IPS-11a (cell line): ENCODE measurements around the gene PRRX2.

Source experiments
- H3K4me3 ChIP-seq: one replicate; pipeline ENCODE4 v1.5.1; 2013; ENCODE audit warnings: low read depth, low read length, control low read depth

The PRRX2 gene

DNA sequence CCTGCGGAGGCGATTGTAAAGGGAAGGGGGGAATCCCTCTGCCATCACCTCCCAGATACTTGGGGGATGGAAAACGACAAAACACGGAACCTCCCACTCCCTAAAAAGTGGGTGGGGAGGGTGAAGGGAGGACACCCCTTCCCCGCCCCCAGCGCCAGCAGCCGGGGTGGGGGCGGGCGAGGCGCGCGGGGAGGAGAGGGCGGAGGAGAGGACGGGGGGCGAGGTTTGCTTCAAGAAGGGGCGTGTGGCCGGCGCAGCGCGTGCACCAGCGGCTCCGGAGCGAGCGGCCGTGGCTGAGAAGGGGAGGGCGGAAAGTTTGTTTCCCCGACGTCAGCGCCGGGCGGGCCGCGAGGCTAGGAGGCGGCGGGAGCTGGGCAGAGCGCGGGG lies at the start of gene PRRX2:
PRRX2 (plus strand) TSS at position 259 of the 387 bp plus-strand sequence. CDS start 221 bp downstream, outside the sequence.
- H3K4me3 ChIP-seq = peak within 1 kb of the TSS; percentile 48

GRCh38 chr9:129617167-129617566 lies 48.3 kb upstream of the PRRX2 start:
- no peak overlapping the region for H3K4me3 ChIP-seq

DNA sequence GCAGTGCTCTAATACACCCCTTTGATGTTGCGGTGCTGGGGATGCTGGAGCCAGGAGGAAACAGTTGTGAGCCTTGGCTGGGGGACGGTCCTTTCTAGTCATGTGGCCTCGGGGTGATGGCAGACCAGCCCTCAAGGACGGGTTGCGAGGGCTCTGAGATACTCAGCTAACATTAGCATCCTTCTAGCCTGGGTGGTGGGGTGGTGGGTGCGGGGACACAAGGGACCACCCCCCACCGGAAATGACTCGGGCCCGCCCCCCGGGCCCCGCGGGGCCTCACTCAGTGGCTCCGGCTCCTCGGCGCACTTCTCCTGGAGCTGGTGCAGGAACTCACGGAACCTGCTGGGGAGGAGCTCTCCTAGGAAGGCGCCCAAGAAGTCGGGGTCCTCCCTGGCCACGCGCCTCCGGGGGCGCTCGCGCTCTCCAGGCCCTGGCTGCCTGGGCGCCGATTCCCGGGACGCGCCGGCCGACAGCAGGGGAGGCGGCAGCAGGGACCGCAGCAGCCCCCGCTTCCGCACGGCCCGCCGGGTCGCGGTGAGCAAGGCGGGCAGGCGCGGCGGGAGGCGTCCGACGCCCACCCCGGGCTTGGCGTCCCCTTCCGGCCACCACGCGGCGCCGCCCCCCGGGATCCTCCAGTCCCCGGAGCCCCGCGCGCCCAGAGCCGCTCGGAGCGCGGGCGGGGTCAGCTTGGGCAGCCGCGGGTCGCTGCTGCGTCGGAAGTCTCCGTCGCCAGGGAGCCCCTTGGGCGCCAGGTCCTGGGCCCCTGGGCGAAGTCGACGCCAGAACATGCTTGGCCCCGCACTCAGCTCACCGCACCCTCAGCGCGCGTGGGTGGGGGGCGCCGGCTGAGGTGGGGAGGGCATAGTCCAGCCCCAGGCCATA lies 45.4 kb upstream of the PRRX2 start:
- peak overlapping the region; percentile 43 for H3K4me3 ChIP-seq

DNA sequence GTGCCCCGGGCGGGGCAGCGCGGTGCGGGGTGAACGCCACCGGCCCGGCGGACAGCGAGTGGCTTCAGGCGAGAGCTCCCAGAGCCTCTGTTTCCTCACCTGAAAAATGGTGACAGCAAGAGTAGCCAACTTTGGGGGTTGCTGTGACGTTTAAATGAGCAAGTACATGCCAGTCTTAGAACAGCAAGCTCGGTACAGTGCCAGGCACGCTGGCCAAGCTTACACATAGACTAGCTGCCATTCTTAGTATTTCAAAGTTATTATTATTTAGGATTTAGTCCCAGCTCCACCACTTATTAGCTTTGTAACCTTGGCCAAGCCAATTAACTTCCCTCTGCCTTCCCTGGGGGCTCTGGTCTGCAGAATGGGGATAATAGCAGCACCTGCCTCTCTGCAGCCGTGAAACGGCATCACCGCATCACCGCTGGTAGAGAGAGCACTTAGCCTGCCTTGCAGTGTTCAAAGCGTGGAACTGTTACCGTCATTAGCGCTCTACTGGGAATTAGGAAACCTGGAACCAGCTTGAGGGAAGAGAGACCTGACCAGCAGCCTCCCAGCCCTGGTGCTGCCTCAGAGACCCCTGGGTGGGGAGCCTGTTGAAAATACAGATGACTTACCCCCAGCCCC lies 44.7 kb upstream of the PRRX2 start, which contains the start of gene C9orf50:
C9orf50 (minus strand) TSS at position 433 of the 627 bp plus-strand sequence. CDS start 527 bp downstream, outside the sequence.
- H3K4me3 ChIP-seq = peak within 1 kb of the TSS; percentile 43

- H3K4me3 ChIP-seq = no peak overlapping the region
These were observed 42.1 kb upstream of the PRRX2 start for GRCh38 chr9:129623331-129623730.

- H3K4me3 ChIP-seq = no peak overlapping the region
These were observed 41.2 kb upstream of the PRRX2 start for GRCh38 chr9:129624168-129624759.

DNA sequence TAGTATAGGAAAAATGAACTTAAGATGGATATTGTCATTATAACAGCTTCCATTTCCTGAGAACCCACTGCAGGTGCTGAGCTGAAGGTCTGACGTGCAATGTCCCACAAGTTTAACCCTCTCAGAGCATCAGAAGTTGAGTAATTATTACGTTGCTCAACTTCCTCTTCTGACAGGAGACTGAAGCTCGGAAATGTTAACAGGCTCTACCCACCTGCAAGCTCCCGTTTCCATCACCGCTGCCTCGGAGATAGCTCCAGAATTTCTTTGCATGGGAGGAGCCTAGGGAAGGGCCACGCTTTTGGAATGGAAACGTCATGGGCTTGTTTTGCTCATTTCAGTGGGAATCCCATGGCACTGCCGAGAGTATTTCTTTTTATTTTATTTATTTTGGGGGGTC lies 40.5 kb upstream of the PRRX2 start:
- H3K4me3 ChIP-seq = no peak overlapping the region

GRCh38 chr9:129626079-129626624 lies 39.3 kb upstream of the PRRX2 start, which contains the start of gene NTMT1:
TSS of gene NTMT1 (plus strand) at chr9:129626163. CDS start at chr9:129632704, 6,541 bp downstream.
- H3K4me3 ChIP-seq = peak within 1 kb of the TSS; percentile 85

DNA sequence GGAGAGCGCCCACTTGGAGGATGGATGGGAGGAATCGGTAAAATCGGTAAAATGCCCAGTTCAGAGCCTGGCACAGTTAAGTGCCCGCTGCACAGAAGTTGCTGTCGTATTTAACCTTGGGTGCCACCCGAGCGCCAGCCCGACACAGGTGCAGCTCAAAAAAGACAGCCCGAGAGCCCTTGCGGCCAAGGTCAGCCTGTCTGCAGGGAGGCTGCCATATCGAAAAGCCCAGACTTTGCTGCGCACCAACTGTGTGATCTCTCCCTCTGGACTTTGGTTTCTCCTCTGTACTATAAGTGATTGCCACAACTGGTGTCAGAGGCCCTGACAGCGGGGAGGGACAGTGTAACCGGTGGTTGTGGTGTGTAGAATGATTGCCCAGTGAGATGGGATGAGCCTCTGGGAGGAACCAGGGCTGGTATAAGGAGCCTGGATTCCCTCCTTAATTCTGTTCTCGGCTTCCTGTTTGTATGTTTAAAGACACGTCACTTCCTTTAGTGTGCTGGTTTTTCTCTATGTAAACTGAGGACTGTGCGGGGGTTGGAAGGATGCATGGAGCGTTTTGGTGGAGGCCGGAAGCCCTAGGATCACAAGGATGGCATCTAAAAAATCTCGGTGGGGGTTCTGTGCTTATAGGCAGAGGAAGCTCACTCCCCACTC lies 38.7 kb upstream of the PRRX2 start:
- H3K4me3 ChIP-seq = peak overlapping the region; percentile 85

DNA sequence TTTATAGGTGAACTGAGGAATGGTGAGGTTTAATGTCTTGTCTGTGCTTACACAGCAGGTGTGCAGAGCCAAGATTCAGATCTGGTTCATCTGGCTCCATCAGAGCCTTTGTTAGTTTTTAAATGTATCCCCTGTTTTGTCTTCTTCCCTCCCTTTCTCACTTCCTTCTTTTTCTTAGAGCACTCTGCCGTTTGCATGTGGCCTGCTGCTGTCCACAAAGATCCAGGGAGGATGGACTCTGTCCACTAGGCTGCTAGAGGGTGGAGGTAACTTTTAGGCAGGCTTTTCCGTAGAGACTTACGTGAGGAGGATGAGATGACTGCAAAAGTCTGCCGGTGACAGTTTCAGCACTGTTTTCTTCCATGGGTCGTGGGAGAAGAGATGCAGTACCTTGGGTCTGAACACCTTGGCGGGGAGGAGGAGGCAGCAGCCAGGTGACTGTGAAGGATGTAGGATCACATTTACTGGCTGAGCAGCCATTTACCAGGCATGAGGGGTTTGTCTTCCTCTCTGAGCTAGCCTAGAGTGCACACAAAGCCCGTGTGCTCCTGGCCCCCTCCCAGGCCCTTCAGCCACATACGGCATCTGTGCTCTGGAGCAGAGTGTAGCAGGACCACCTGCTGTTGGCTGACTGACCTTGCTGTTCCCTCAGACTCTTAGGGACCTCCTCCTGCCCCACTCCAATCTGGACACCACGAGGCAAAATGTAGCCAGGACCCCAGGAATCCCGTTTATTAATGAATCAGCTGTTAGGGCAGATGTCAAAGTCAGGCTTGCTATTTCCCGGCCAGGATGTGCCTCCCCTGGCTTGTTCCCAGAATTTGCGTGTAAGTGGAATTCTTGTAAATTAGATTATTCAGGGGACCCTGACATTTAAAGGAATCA lies 37.6 kb upstream of the PRRX2 start:
- H3K4me3 ChIP-seq = no peak overlapping the region

DNA sequence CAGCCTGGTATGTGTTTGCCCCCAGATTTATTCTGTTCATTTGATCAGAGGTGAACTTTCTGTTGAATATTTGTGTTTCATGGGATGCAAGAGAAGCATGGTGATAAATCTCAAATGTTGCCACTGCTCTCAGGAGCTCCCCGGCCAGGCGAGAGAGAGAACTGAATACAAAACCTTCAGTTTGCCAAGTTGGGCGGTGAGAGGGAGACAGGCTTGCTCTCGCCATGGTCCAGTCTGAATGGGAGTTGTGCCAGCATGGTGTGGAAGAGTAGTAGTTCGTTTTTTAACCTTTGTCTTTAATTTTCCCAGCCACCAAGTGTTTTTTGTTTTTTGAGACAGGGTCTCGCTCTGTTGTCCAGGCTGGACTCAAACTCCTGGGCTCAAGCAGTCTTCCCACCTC lies 36.7 kb upstream of the PRRX2 start:
- H3K4me3 ChIP-seq = no peak overlapping the region

DNA sequence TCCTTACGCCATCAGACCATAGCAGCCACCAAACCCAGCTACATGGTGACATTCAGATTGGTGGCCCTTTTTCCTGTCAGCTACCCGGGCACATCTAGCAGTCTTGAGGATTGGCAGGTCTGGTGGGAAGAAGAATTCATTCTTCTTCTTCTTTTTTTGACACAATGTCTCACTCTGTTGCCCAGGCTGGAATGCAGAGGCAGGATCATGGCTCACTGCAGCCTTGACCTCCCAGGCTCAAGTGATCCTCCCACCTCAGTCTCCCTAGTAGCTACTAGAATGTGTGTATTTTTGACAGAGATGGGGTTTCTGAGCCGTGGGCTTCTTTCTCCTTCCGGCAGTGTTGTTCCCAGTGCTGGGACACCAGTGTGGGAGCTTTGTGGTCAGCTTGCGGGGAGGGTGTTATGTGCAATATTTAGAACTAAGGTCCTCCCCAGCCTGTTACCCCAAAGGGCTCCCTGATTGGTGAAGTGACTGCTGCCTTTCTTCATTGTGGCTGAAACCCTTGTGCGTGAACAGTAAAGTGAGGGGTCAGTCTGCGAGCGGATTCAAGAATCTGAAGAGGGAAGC lies 36.1 kb upstream of the PRRX2 start:
- no peak overlapping the region for H3K4me3 ChIP-seq

GRCh38 chr9:129630967-129631673 lies 34.3 kb upstream of the PRRX2 start:
- H3K4me3 ChIP-seq = no peak overlapping the region

DNA sequence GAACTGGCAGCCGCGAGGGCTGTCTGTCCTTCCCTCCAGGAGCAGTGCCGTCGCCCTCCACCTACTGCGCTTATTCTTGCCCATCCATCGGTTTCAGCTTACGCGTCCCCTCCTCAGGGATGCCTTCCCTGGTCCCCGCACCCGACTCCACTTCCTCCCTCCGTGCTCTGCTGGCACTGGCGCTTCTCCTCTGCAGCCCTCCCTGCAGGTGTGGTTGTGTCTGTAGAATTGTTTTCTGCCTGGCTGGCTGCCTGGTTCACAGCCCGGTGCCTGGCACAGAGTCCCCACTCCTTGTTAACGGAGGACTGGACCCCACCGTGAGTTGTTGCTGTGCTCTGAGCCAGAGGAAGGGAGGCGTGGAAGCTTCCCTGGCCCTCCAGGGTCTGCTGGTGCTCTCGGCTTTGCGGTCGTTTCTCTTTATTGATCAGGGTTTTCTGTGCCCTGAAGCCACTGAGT lies 33.7 kb upstream of the PRRX2 start:
- H3K4me3 ChIP-seq = no peak overlapping the region

DNA sequence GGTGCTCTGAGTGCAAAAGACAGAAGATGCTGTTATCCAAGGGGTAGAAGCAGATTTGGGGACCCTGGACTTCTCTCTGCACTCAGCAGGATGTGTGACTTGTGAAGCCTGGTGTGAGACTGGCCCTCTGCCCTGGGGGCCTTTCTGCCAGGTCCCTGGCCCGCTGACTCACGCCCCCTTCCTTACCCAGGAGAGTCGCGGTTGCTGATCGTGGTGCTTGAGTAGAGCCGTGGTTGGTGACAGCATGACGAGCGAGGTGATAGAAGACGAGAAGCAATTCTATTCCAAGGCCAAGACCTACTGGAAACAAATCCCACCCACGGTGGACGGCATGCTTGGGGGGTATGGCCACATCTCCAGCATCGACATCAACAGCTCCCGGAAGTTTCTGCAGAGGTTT lies 33.0 kb upstream of the PRRX2 start:
- H3K4me3 ChIP-seq = no peak overlapping the region

DNA sequence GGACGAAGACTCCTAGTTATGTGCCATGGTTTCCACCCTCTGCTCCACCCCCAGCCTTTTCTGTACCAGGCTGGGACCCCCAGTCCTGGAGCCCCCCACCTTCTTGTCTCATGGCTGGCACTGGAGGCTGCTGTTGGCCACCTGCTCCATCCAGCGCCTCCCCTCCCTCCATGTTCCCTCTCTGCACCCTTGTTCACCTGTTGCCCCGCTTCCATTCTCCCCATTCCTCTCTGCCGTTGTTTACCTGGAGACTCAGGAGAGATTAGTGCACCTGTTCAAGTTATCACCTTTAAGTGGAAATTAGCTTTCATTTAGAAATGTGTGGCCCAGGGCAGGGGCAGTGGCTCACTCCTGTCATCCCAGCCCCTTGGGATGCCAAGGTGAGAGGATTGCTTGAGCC lies 32.2 kb upstream of the PRRX2 start:
- H3K4me3 ChIP-seq = no peak overlapping the region

GRCh38 chr9:129633848-129634247 lies 31.6 kb upstream of the PRRX2 start:
- H3K4me3 ChIP-seq = no peak overlapping the region

DNA sequence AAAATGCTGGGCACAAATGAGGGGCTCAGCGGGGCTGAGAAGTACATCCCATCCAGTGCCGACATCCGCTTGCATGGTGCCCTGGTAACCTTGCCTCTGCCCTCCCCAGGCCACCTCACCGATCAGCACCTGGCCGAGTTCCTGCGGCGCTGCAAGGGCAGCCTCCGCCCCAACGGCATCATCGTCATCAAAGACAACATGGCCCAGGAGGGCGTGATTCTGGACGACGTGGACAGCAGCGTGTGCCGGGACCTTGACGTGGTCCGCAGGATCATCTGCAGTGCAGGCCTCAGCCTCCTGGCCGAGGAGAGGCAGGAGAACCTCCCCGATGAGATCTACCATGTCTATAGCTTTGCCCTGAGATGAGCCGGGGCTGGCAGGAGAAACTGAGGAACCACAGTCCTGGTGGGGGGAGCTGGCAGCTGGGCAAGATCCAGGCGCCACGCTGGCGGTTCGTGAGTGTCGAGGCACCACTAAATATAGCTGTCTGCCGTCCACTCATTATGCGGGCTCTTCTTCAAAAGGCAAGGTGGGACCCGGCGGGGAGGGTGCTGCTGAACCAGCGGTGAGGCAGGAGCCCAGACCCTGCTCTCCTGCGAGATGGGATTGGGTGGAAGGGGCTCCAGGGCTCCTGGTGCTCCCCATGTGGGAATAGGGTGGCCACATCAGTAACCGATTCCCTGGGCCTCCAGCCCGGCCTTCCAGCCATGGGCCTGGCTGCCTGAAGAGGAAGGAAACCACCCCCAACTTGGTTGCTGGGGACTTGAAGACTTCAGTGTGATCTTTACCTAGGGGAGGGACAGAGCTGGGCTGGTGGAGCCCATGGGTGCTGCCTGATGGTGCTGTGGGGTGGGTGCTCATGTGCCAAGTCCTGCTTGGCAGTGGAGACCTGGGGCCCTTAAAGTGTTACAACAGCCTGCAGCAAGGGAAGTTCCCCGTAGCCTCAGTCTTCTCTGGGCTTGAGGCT lies 30.1 kb upstream of the PRRX2 start:
- H3K4me3 ChIP-seq = no peak overlapping the region
